Urothelium cell line (cell line): ENCODE measurements around the gene CEP250.
"Not testable (repeated sequence)": the region's sequence is repeated elsewhere in the genome, so short reads cannot be mapped to it uniquely, and the experiment has no call there.

ENCODE experiments used
- DNase-seq: peaks from one replicate; pipeline ENCODE4 v3.0.0; 2011; ENCODE audit warnings: low spot score, mixed read lengths
- FAIRE-seq: peaks from 2 replicates; lab custom pipeline; 2011; peaks lifted over from hg19 to GRCh38; lab: Jason Lieb, UNC

CEP250 gene

GRCh38 chr20:35454881-35455609 is at the start of gene CEP250:
CEP250 (plus strand) TSS chr20:35455598; CDS start chr20:35462368, 6,770 bp downstream.
- FAIRE-seq, result no peak
- peak; percentile 98 for DNase-seq

- FAIRE-seq (no peak), DNase-seq (no peak)
Observed at GRCh38 chr20:35405775-35406174, 49.6 kb upstream of the CEP250 start.

- DNase-seq (no peak), FAIRE-seq (no peak)
Observed at GRCh38 chr20:35408270-35408669, 47.1 kb upstream of the CEP250 start.

- no peak for DNase-seq
- FAIRE-seq, result no peak
Observed at GRCh38 chr20:35409542-35409941, 45.9 kb upstream of the CEP250 start.

GRCh38 chr20:35410613-35411012 is 44.8 kb upstream of the CEP250 start:
- no peak for FAIRE-seq
- DNase-seq, result no peak

- DNase-seq (no peak), FAIRE-seq (no peak)
Observed at GRCh38 chr20:35421322-35421721, 34.1 kb upstream of the CEP250 start.

- DNase-seq (no peak), FAIRE-seq (no peak)
Observed at GRCh38 chr20:35431621-35432429, 23.6 kb upstream of the CEP250 start.

GRCh38 chr20:35432430-35432735 is 23.0 kb upstream of the CEP250 start:
- DNase-seq (no peak), FAIRE-seq (no peak)

- no peak for DNase-seq
- no peak for FAIRE-seq
Observed at GRCh38 chr20:35433337-35433736, 22.1 kb upstream of the CEP250 start.

GRCh38 chr20:35434085-35435005 is 21.1 kb upstream of the CEP250 start:
- no peak for FAIRE-seq

GRCh38 chr20:35436177-35436573 is 19.2 kb upstream of the CEP250 start:
- no peak for DNase-seq

More at GRCh38 chr20:35434085-35435005, 21.1 kb upstream of the CEP250 start:
- DNase-seq, result no peak

GRCh38 chr20:35437599-35437998 is 17.8 kb upstream of the CEP250 start:
- no peak for FAIRE-seq

More at GRCh38 chr20:35436177-35436573, 19.2 kb upstream of the CEP250 start:
- no peak for FAIRE-seq

GRCh38 chr20:35443003-35443402 is 12.4 kb upstream of the CEP250 start:
- FAIRE-seq, result no peak

More at GRCh38 chr20:35437599-35437998, 17.8 kb upstream of the CEP250 start:
- no peak for DNase-seq

GRCh38 chr20:35444226-35444625 is 11.2 kb upstream of the CEP250 start:
- DNase-seq (no peak), FAIRE-seq (no peak)

More at GRCh38 chr20:35443003-35443402, 12.4 kb upstream of the CEP250 start:
- no peak for DNase-seq

GRCh38 chr20:35446356-35447078 is 8.9 kb upstream of the CEP250 start:
- FAIRE-seq, result no peak
- no peak for DNase-seq

GRCh38 chr20:35447082-35447789 is 8.2 kb upstream of the CEP250 start:
- FAIRE-seq (no peak), DNase-seq (peak; percentile 91)

GRCh38 chr20:35448788-35449373 is 6.5 kb upstream of the CEP250 start:
- FAIRE-seq (no peak), DNase-seq (no peak)

GRCh38 chr20:35449855-35450254 is 5.5 kb upstream of the CEP250 start:
- not testable (repeated sequence) for DNase-seq, FAIRE-seq

GRCh38 chr20:35451295-35451694 is 4.1 kb upstream of the CEP250 start:
- FAIRE-seq, result no peak
- no peak for DNase-seq
